ENCODE measurements around the gene ZNF33B. TPM values are rescaled to one million over a fixed set of nuclear protein-coding genes. Genes with fewer than 3 reads are reported as not detected.

ZNF33B gene
- total RNA-seq, 2 donors from 2014 or later: 25.6 to 32.6 TPM

DNA sequence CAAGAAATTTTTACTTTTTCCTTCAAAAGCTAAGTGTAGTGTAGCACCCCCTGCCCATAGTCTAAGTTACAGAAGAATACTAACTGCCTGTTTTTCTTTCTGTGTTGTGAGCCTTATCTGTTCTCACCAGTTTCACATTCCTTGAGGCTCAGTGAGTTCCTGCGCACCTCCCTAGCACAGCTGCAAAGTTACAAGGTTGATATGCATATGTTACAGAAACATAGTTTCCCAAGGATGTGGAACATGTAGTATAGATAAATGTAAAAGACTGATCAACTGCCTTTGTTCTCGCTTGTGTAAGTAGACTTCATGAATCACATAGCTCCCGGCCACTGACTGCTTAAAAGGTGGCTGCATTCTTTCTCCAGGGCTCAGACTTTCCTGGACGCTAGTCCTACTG lies 6.7 kb upstream of the ZNF33B start:
- Histone ChIP-seq H3K9me3 (no peaks in the 10 kb centered on the region), H3K36me3 (no peaks in the 10 kb centered on the region), H3K4me3 (no peak overlapping the region), H3K4me1 (replicated peaks) (no peaks in the 10 kb centered on the region), H3K27ac (no peak overlapping the region), H3K27me3 (replicated peaks; ENCODE audit: insufficient read depth) (no peaks in the 10 kb centered on the region)
- TF ChIP-seq POLR2A (IDR thresholded peaks at IDR 0.05) (no peak), POLR2AphosphoS5 (IDR thresholded peaks at IDR 0.05) (no peak)
- TF ChIP-seq, protein P1, sequence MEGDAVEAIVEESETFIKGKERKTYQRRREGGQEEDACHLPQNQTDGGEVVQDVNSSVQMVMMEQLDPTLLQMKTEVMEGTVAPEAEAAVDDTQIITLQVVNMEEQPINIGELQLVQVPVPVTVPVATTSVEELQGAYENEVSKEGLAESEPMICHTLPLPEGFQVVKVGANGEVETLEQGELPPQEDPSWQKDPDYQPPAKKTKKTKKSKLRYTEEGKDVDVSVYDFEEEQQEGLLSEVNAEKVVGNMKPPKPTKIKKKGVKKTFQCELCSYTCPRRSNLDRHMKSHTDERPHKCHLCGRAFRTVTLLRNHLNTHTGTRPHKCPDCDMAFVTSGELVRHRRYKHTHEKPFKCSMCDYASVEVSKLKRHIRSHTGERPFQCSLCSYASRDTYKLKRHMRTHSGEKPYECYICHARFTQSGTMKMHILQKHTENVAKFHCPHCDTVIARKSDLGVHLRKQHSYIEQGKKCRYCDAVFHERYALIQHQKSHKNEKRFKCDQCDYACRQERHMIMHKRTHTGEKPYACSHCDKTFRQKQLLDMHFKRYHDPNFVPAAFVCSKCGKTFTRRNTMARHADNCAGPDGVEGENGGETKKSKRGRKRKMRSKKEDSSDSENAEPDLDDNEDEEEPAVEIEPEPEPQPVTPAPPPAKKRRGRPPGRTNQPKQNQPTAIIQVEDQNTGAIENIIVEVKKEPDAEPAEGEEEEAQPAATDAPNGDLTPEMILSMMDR (IDR thresholded peaks at IDR 0.05): no peak
- intact Hi-C loops (cut with DNase I): no loop called here
- 66% methylated on average over 4 of the region's 4 CpGs for WGBS
- no peak for DNase-seq (ENCODE audit: low spot score)

DNA sequence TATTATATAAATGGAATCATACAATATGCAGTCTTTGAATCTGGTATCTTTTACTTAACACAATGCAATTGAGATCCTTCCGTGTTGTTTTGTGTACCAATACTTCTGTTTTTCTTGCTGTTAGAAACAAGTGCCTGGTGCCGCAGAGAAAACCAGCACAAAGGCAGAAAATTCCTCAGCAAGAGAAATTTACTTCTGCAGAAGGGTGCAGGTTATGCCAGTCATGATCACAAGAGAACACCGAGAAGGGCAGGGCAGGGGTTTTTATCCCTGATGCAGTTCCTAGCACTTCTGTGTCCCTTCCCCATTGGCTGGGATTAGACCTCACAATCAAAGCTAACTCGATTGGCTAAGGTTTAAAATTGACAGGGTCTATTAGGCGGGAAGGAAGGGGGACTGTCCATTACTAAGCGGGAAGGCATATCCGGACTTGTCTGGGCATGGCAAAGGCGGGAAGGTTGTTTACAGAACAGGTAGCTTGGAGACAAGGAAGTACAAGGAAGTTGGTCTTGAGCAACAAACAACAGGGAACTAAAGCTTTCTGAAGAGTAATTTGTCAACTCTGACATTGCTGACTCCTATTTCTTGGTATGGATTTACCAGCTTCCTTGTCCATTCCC lies 2.4 kb upstream of the ZNF33B start:
- Histone ChIP-seq H3K4me3 (no peak overlapping the region), H3K36me3 (no peaks in the 10 kb centered on the region), H3K9me3 (no peaks in the 10 kb centered on the region), H3K27ac (peak overlapping the region in 1 of 2 donors; percentile 37), H3K4me1 (replicated peaks) (no peaks in the 10 kb centered on the region), H3K27me3 (replicated peaks; ENCODE audit: insufficient read depth) (no peaks in the 10 kb centered on the region)
- TF ChIP-seq, protein P1 (IDR thresholded peaks at IDR 0.05): no peak
- TF ChIP-seq POLR2AphosphoS5 (IDR thresholded peaks at IDR 0.05): peak; percentile 70
- DNase-seq (ENCODE audit: low spot score): peak; percentile 75
- WGBS: 57% methylated on average over 8 of the region's 8 CpGs
- intact Hi-C loops (cut with DNase I): no loop called here

DNA sequence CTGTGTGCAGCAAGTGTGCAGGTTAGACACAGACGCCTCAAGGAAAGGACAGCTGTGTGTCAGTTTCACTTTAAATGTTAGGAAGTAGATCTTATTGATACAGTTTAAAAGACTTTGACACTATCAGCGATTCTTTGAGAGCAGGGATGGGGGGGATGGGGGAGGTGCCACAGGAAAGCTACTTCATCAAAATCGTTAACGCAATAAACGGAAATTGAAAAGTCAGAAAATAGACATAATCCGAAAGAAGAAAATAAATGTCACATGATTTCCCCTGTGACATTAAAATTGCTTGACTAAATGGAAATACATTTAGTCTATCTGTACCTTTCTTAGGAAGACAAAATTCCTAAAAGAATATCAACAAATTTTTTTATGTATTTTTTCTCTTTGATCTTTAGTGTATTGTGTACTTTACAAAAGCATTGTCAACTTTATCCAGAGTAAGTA lies 476 bp upstream of the ZNF33B start:
- intact Hi-C loops (cut with DNase I): loop anchor here (5.0 to 10.0 kb wide), 2 partner anchors 84 to 143 kb away; partner anchors contain the start of gene BMS1
- Histone ChIP-seq H3K27me3 (replicated peaks; ENCODE audit: insufficient read depth) (no peaks in the 10 kb centered on the region), H3K27ac (peak overlapping the region; percentile 95 to 96), H3K36me3 (no peaks in the 10 kb centered on the region), H3K9me3 (no peaks in the 10 kb centered on the region), H3K4me3 (peak overlapping the region; percentile 68 to 71), H3K4me1 (replicated peaks) (no peaks in the 10 kb centered on the region)
- 2% methylated on average over 6 of the region's 6 CpGs for WGBS
- no peak for DNase-seq (ENCODE audit: low spot score)
- no peak for TF ChIP-seq POLR2A (IDR thresholded peaks at IDR 0.05)
- TF ChIP-seq POLR2AphosphoS5 (IDR thresholded peaks at IDR 0.05): no peak
- TF ChIP-seq, protein P1 (IDR thresholded peaks at IDR 0.05): no peak

DNA sequence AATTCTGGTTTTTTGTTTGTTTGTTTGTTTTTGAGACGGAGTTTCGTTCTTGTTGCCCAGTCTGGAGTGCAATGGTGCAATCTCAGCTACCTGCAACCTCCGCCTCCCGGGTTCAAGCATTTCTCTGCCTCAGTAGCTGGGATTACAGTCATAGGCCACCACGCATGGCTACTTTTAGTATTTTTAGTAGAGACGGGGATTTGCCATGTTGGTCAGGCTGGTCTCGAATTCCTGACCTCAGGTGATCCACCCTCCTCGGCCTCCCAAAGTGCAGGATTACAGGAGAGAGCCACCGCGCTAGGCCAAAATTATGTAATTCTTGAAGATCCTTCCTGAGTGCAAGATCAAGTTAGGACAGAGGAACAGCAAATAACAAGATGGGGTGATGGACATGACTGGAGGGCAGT lies 719 bp downstream of the ZNF33B start:
- DNase-seq (ENCODE audit: low spot score): no peak
- Histone ChIP-seq H3K27me3 (replicated peaks; ENCODE audit: insufficient read depth) (no peaks in the 10 kb centered on the region), H3K4me1 (replicated peaks) (no peaks in the 10 kb centered on the region), H3K4me3 (peak overlapping the region; percentile 68 to 71), H3K27ac (peak overlapping the region; percentile 95 to 96), H3K9me3 (no peaks in the 10 kb centered on the region), H3K36me3 (no peaks in the 10 kb centered on the region)
- WGBS: 20% methylated on average over 10 of the region's 10 CpGs
- TF ChIP-seq POLR2AphosphoS5 (IDR thresholded peaks at IDR 0.05): no peak
- TF ChIP-seq, protein P1 (IDR thresholded peaks at IDR 0.05): no peak
- intact Hi-C loops (cut with DNase I): loop anchor here (5.0 to 10.0 kb wide), 2 partner anchors 83 to 145 kb away; partner anchors contain the start of gene BMS1

DNA sequence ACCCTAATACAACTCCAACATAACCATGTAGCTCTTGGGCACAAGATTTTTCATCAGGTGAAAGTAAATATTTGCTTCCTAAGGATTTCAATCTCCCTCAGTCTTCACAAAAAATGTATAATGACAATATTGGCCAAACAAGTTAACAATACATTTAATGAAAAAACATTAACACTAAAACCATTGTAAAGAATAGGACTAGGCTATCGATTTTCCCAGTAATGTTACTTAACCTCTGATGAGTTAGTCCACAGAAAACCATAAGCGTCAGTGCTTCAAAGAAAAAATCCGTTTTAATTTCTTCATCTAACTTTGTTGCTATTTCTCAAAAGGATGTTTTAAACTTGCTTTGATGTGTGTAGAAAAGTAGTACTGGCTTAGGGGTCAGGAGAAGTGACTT lies 1.2 kb downstream of the ZNF33B start:
- Histone ChIP-seq H3K27ac (peak overlapping the region; percentile 95 to 96), H3K4me1 (replicated peaks) (no peaks in the 10 kb centered on the region), H3K36me3 (no peaks in the 10 kb centered on the region), H3K27me3 (replicated peaks; ENCODE audit: insufficient read depth) (no peaks in the 10 kb centered on the region), H3K4me3 (peak overlapping the region; percentile 68 to 71), H3K9me3 (no peaks in the 10 kb centered on the region)
- WGBS: 51% methylated on average over 3 of the region's 3 CpGs
- no peak for TF ChIP-seq POLR2A (IDR thresholded peaks at IDR 0.05)
- no peak for TF ChIP-seq POLR2AphosphoS5 (IDR thresholded peaks at IDR 0.05)
- TF ChIP-seq, protein P1 (IDR thresholded peaks at IDR 0.05): no peak
- no peak for DNase-seq (ENCODE audit: low spot score)
- intact Hi-C loops (cut with DNase I): loop anchor here (5.0 to 10.0 kb wide), 2 partner anchors 82 to 145 kb away; partner anchors contain the start of gene BMS1
